ENCODE results near the gene EFCAB11. TPM values are rescaled to one million over a fixed set of nuclear protein-coding genes. Genes with fewer than 3 reads are reported as not detected.

EFCAB11 gene
- total and polyA plus RNA-seq, 9 of the 15 experiments (the other 6 are each of a cell fraction or from before 2014, with no cell fraction given), result 13.4 to 37.9 (median 17.4) TPM

Other genes starting within 250 kb of the EFCAB11 start
- 21.4 and 26.9 TPM in 2 replicates for gene TDP1, start 1.2 kb upstream of the EFCAB11 start, total RNA-seq (2014; rRNA removed)
- 33.8 and 37.5 TPM in 2 replicates for gene TDP1, start 1.2 kb upstream of the EFCAB11 start, total RNA-seq (2014; rRNA removed; fragmentation: Illumina TruSeq; extraction: Trizol)
- gene TDP1, start 1.2 kb upstream of the EFCAB11 start, total RNA-seq (2015; rRNA removed; fragmentation: Illumina TruSeq; extraction: Trizol), result 32.7 and 33.9 TPM in 2 replicates
- gene TDP1, start 1.2 kb upstream of the EFCAB11 start, total RNA-seq (2021), result 31.5 and 32.9 TPM in 2 replicates
- 30.2 and 39.9 TPM in 2 replicates for gene TDP1, start 1.2 kb upstream of the EFCAB11 start, polyA plus RNA-seq (2011; rRNA removed)
- gene TDP1, start 1.2 kb upstream of the EFCAB11 start, polyA plus RNA-seq (2014; fragmentation: Illumina TruSeq; extraction: Trizol), result 26.7 and 32.3 TPM in 2 replicates
- gene TDP1, start 1.2 kb upstream of the EFCAB11 start, polyA plus RNA-seq (2014; fragmentation: Nextera tagmentation; extraction: Ambion mirVana), result 10 to 100 TPM; 29.1 to 41.6 TPM
- gene TDP1, start 1.2 kb upstream of the EFCAB11 start, polyA plus RNA-seq (2014; rRNA removed), result 23.2 and 27.2 TPM in 2 replicates
- 0.05 TPM in 1 of 2 replicates, not detected in the other for gene KCNK13, start 107.3 kb upstream of the EFCAB11 start, total RNA-seq (2014; rRNA removed)
- not detected in 2 replicates for gene KCNK13, start 107.3 kb upstream of the EFCAB11 start, total RNA-seq (2014; rRNA removed; fragmentation: Illumina TruSeq; extraction: Trizol)
- gene KCNK13, start 107.3 kb upstream of the EFCAB11 start, total RNA-seq (2015; rRNA removed; fragmentation: Illumina TruSeq; extraction: Trizol), result not detected in 2 replicates
- gene KCNK13, start 107.3 kb upstream of the EFCAB11 start, total RNA-seq (2021), result not detected in 2 replicates
- 0.03 TPM in 1 of 2 replicates, not detected in the other for gene KCNK13, start 107.3 kb upstream of the EFCAB11 start, polyA plus RNA-seq (2011; rRNA removed)
- not detected in 2 replicates for gene KCNK13, start 107.3 kb upstream of the EFCAB11 start, polyA plus RNA-seq (2014; fragmentation: Illumina TruSeq; extraction: Trizol)
- not detected for gene KCNK13, start 107.3 kb upstream of the EFCAB11 start, polyA plus RNA-seq (2014; fragmentation: Nextera tagmentation; extraction: Ambion mirVana)
- not detected in 2 replicates for gene KCNK13, start 107.3 kb upstream of the EFCAB11 start, polyA plus RNA-seq (2014; rRNA removed)